ENCODE data around the gene RAB8A. TPM values are rescaled to one million over a fixed set of nuclear protein-coding genes. Genes with fewer than 3 reads are reported as not detected.

RAB8A gene
- total and polyA plus RNA-seq, 2 of the 8 experiments (the other 6 are each of a cell fraction or from before 2014, with no cell fraction given): 65.8 to 97.0 TPM

DNA sequence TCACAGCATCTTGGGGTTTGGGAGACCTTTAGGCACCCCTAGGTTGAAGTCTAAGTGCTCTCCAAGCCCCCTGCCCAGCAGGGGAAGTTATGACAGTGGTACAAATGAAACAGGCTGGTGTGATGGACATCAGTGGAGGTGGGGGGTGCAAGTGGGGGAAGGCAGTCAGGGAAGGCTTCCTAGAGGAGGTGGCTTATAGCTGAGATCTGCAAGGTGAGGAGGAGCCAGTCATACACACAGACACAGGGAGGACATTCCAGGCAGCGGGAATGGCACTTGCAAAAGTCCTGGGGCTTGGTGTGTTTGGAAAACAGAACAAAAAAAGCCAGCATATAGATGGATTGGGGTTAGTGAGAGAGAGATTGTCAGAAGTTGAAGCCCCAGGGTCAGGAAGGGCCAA lies 43.4 kb downstream of the RAB8A start:
- Histone ChIP-seq H2AK5ac (ENCODE audit: low read depth, low read length) (no peak overlapping the region), H2BK12ac (ENCODE audit: low read depth, low read length) (no peak overlapping the region), H2BK120ac (replicated peaks; ENCODE audit: low read depth, low read length) (no peak overlapping the region), H3K56ac (replicated peaks; ENCODE audit: insufficient read length, low read depth, low read length) (no peak overlapping the region), H3K27me3 (replicated peaks in 1 of 4; ENCODE audit: control insufficient read depth in 3 of 4, extremely low read depth in 1 of 4, insufficient read depth in 3 of 4, low read length in 3 of 4) (no peaks in the 10 kb centered on the region), H4K20me1 (replicated peaks in 1 of 2; ENCODE audit: control insufficient read depth in 1 of 2, insufficient read depth in 2 of 2, low read length in 2 of 2) (no peaks in the 10 kb centered on the region), H3K4ac (replicated peaks; ENCODE audit: insufficient read length, low read depth, low read length) (no peak overlapping the region), H2BK5ac (ENCODE audit: low read depth, low read length) (no peak overlapping the region), H2BK20ac (ENCODE audit: low read length) (no peak overlapping the region), H2AFZ (ENCODE audit: low read length) (no peak overlapping the region), H4K91ac (replicated peaks; ENCODE audit: insufficient read length, low read length) (no peak overlapping the region), H3K79me2 (ENCODE audit: control insufficient read depth in 1 of 2, insufficient read depth in 2 of 2, low read length in 2 of 2) (no peaks in the 10 kb centered on the region), H3K14ac (ENCODE audit: insufficient read length) (no peak overlapping the region), H3K9ac (replicated peaks in 1 of 4; ENCODE audit: extremely low read depth in 1 of 4, low read depth in 3 of 4, low read length in 3 of 4) (no peak overlapping the region), H3K4me1 (replicated peaks in 1 of 4; ENCODE audit: control insufficient read depth in 3 of 4, insufficient read depth in 4 of 4, low read length in 3 of 4) (no peaks in the 10 kb centered on the region), H3K79me1 (ENCODE audit: low read depth, low read length) (no peaks in the 10 kb centered on the region), H3K4me2 (ENCODE audit: insufficient read depth in 1 of 2, low read depth in 2 of 2, low read length in 2 of 2) (no peak overlapping the region), H3K18ac (ENCODE audit: extremely low read depth, low read length) (no peak overlapping the region), H3K9me3 (ENCODE audit: insufficient read depth in 2 of 2, low read depth in 1 of 2, low read length in 1 of 2) (no peaks in the 10 kb centered on the region), H3K23ac (ENCODE audit: insufficient read length) (no peak overlapping the region), H4K8ac (ENCODE audit: extremely low read depth, insufficient read depth, low read length) (no peak overlapping the region), H3K4me3 (ENCODE audit: extremely low read depth in 1 of 4, insufficient read depth in 2 of 4, low read depth in 3 of 4, low read length in 4 of 4) (no peak overlapping the region), H3K27ac (ENCODE audit: low read depth, low read length) (no peak overlapping the region), H3K36me3 (ENCODE audit: control insufficient read depth in 2 of 4, insufficient read depth in 4 of 4, low read length in 3 of 4) (no peaks in the 10 kb centered on the region), H2BK15ac (ENCODE audit: low read length) (no peak overlapping the region), H4K5ac (ENCODE audit: insufficient read length, low read depth, low read length) (no peak overlapping the region), H3K23me2 (ENCODE audit: low read depth, low read length) (no peaks in the 10 kb centered on the region)
- WGBS, 2 experiments (ENCODE audit: extremely low coverage in 1 of 2, insufficient coverage in 1 of 2, insufficient read length in 1 of 2, insufficient replicate concordance in 2 of 2, low coverage in 1 of 2, low lambda C conversion rate in 2 of 2, missing lambda C conversion rate in 1 of 2): 80% methylated on average over 1 of the region's 1 CpG; no CpG with 5 or more reads in 1 of the 2 experiments
- no peak for FAIRE-seq
- DNase-seq (ENCODE audit: low read depth in 1 of 2, low spot score in 2 of 2): no peak
- ChIA-PET POLR2A (ENCODE audit: partially characterized antibody) (interaction anchor here (0.6 to 1.5 kb wide), 5 partner anchors 11 to 883 kb away, joined by 3 to 5 read pairs (median 4); partner anchors contain the start of genes FAM32A, HSH2D and TPM4), CTCF (ENCODE audit: partially characterized antibody) (interaction anchor here (0.5 to 1.3 kb wide), 2 partner anchors 15 to 29 kb away, joined by 3 to 5 read pairs; no protein-coding TSS in a partner anchor)
- TF ChIP-seq TBP (IDR thresholded peaks at IDR 0.05; ENCODE audit: low read depth, low read length) (no peak), SP4 (IDR thresholded peaks at IDR 0.05; ENCODE audit: low read length) (no peak), HDAC6 (IDR thresholded peaks at IDR 0.05; ENCODE audit: low read depth, low read length) (no peak), BCL11A (IDR thresholded peaks at IDR 0.05; ENCODE audit: low read depth in 2 of 2, low read length in 2 of 2) (no peak), SP2 (IDR thresholded peaks at IDR 0.05; ENCODE audit: low read length) (no peak), SUZ12 (IDR thresholded peaks at IDR 0.05; ENCODE audit: low read length) (no peak), FOSL1 (IDR thresholded peaks at IDR 0.05; ENCODE audit: insufficient read depth, low read depth, low read length) (no peak), RBBP5 (IDR thresholded peaks at IDR 0.05; ENCODE audit: borderline replicate concordance, low read depth, low read length) (no peak), CBX8 (IDR thresholded peaks at IDR 0.05; ENCODE audit: borderline replicate concordance, low read depth, low read length) (no peak), ZNF274 (IDR thresholded peaks at IDR 0.05; ENCODE audit: borderline replicate concordance, extremely low read depth, low read length) (no peak), ASH2L (IDR thresholded peaks at IDR 0.05; ENCODE audit: low read length) (no peak), YY1 (IDR thresholded peaks at IDR 0.05; ENCODE audit: low read depth, low read length) (no peak)
- TF ChIP-seq, protein P1, sequence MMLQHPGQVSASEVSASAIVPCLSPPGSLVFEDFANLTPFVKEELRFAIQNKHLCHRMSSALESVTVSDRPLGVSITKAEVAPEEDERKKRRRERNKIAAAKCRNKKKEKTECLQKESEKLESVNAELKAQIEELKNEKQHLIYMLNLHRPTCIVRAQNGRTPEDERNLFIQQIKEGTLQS (IDR thresholded peaks at IDR 0.05; ENCODE audit: insufficient read depth, low read depth, low read length): no peak
- TF ChIP-seq, protein P2, sequence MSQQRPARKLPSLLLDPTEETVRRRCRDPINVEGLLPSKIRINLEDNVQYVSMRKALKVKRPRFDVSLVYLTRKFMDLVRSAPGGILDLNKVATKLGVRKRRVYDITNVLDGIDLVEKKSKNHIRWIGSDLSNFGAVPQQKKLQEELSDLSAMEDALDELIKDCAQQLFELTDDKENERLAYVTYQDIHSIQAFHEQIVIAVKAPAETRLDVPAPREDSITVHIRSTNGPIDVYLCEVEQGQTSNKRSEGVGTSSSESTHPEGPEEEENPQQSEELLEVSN (IDR thresholded peaks at IDR 0.05): no peak

Data from H1 (cell line).